H1 (cell line): ENCODE data around the gene IFT122. TPM values are rescaled to one million over a fixed set of nuclear protein-coding genes. Genes with fewer than 3 reads are reported as not detected.

Source experiments
- CTCF ChIA-PET: fragments of 300-600 bp; sonication (Branson Sonifier 250); formaldehyde crosslinking; loops from one replicate; lab custom pipeline; 2021; ENCODE audit not compliant: partially characterized antibody; lab: Charles Lee
- POLR2A ChIA-PET: fragments of 300-600 bp; sonication (Branson Sonifier 250); formaldehyde crosslinking; loops from one replicate; lab custom pipeline; 2021; ENCODE audit warnings: inconsistent platforms; ENCODE audit not compliant: partially characterized antibody; lab: Charles Lee
- DNase-seq, 2 experiments: peaks; one replicate each; pipeline versions ENCODE4 v3.0.0 to v3.0.0-alpha.2; 2010 to 2022; ENCODE audit warnings: low spot score in 2 of 2, low read depth in 1 of 2, mixed read lengths in 1 of 2
- FAIRE-seq: peaks from 2 replicates; lab custom pipeline; 2011; peaks lifted over from hg19 to GRCh38; lab: Jason Lieb, UNC
- H2AFZ ChIP-seq: 2 replicates; pipeline ENCODE4 v1.8.1; 2012; ENCODE audit warnings: low read length, inconsistent platforms
- H2AK5ac ChIP-seq: 2 replicates; pipeline ENCODE4 v1.6.1; 2013; ENCODE audit warnings: low read depth, low read length
- H2BK120ac ChIP-seq: replicated peaks from 2 replicates; pipeline ENCODE3; 2013; ENCODE audit warnings: low read depth, low read length, inconsistent platforms
- H2BK12ac ChIP-seq: 2 replicates; pipeline ENCODE4 v1.6.1; 2013; ENCODE audit warnings: low read depth, low read length
- H2BK15ac ChIP-seq: 2 replicates; pipeline ENCODE4 v1.6.1; 2013; ENCODE audit warnings: low read length
- H2BK20ac ChIP-seq: 2 replicates; pipeline ENCODE4 v1.6.1; 2013; ENCODE audit warnings: low read length
- H2BK5ac ChIP-seq: 2 replicates; pipeline ENCODE4 v1.6.1; 2013; ENCODE audit warnings: low read depth, low read length
- H3K14ac ChIP-seq: 2 replicates; pipeline ENCODE4 v1.6.1; 2013; ENCODE audit warnings: inconsistent platforms; ENCODE audit not compliant: insufficient read length
- H3K18ac ChIP-seq: 2 replicates; pipeline ENCODE4 v1.6.1; 2013; ENCODE audit warnings: low read length; ENCODE audit errors: extremely low read depth
- H3K23ac ChIP-seq: 2 replicates; pipeline ENCODE4 v1.6.1; 2013; ENCODE audit warnings: inconsistent platforms; ENCODE audit not compliant: insufficient read length
- H3K23me2 ChIP-seq: 2 replicates; pipeline ENCODE4 v1.6.1; 2013; ENCODE audit warnings: low read depth, low read length
- H3K27ac ChIP-seq: 2 replicates; pipeline ENCODE4 v1.6.1; 2011; ENCODE audit warnings: low read depth, low read length, inconsistent platforms
- H3K27me3 ChIP-seq, 4 experiments: replicated peaks in 1 of 4; 1 replicate in 1 of 4; 2 replicates in 3 of 4; pipeline versions ENCODE4 v1.6.1 to v1.8.1; 2011 to 2013; ENCODE audit warnings: low read length in 3 of 4, mild to moderate bottlenecking in 3 of 4, inconsistent platforms in 2 of 4, mixed read lengths in 2 of 4, moderate library complexity in 1 of 4; ENCODE audit not compliant: control insufficient read depth in 3 of 4, insufficient read depth in 3 of 4; ENCODE audit errors: extremely low read depth in 1 of 4
- H3K36me3 ChIP-seq, 4 experiments: 2 replicates each; pipeline versions ENCODE4 v1.6.1 to v1.8.1; 2011 to 2013; ENCODE audit warnings: mild to moderate bottlenecking in 4 of 4, low read length in 3 of 4, moderate library complexity in 2 of 4, control low read depth in 1 of 4, inconsistent platforms in 1 of 4; ENCODE audit not compliant: insufficient read depth in 4 of 4, control insufficient read depth in 2 of 4
- H3K4ac ChIP-seq: replicated peaks from 2 replicates; pipeline ENCODE3; 2013; ENCODE audit warnings: low read length, low read depth, mixed read lengths, inconsistent platforms; ENCODE audit not compliant: insufficient read length
- H3K4me1 ChIP-seq, 4 experiments: replicated peaks in 1 of 4; 1 replicate in 1 of 4; 2 replicates in 3 of 4; pipeline versions ENCODE4 v1.6.1 to v1.8.1; 2011 to 2013; ENCODE audit warnings: low read length in 3 of 4, inconsistent platforms in 2 of 4, mixed read lengths in 1 of 4; ENCODE audit not compliant: insufficient read depth in 4 of 4, control insufficient read depth in 3 of 4
- H3K4me2 ChIP-seq, 2 experiments: 2 replicates each; pipeline versions ENCODE4 v1.6.1 to v1.8.1; 2011 to 2013; ENCODE audit warnings: low read depth in 2 of 2, low read length in 2 of 2, control low read depth in 1 of 2, inconsistent platforms in 1 of 2, mild to moderate bottlenecking in 1 of 2; ENCODE audit not compliant: insufficient read depth in 1 of 2
- H3K4me3 ChIP-seq, 4 experiments: fragments of 200-600, 300-600 bp in 1 of 4; sonication (generic), shearing (Covaris generic), sonication (Bioruptor Twin) in 1 of 4; 2 replicates each; pipeline versions ENCODE4 v1.5.1 to v1.8.1; 2011 to 2016; ENCODE audit warnings: low read length in 4 of 4, low read depth in 3 of 4, control low read depth in 2 of 4, inconsistent platforms in 2 of 4, mild to moderate bottlenecking in 2 of 4, mixed read lengths in 1 of 4, moderate library complexity in 1 of 4; ENCODE audit not compliant: insufficient read depth in 2 of 4; ENCODE audit errors: extremely low read depth in 1 of 4
- H3K56ac ChIP-seq: replicated peaks from 2 replicates; pipeline ENCODE3; 2013; ENCODE audit warnings: low read depth, mild to moderate bottlenecking, mixed read lengths, low read length, inconsistent platforms; ENCODE audit not compliant: insufficient read length
- H3K79me1 ChIP-seq: 2 replicates; pipeline ENCODE4 v1.6.1; 2013; ENCODE audit warnings: low read depth, low read length, control low read depth
- H3K79me2 ChIP-seq, 2 experiments: 2 replicates each; pipeline versions ENCODE4 v1.6.1 to v1.8.1; 2012 to 2013; ENCODE audit warnings: low read length in 2 of 2, mild to moderate bottlenecking in 2 of 2, inconsistent platforms in 1 of 2; ENCODE audit not compliant: insufficient read depth in 2 of 2, control insufficient read depth in 1 of 2
- H3K9ac ChIP-seq, 4 experiments: replicated peaks in 1 of 4; 1 replicate in 1 of 4; 2 replicates in 3 of 4; pipeline versions ENCODE4 v1.6.1 to v1.8.1; 2011 to 2013; ENCODE audit warnings: low read depth in 3 of 4, low read length in 3 of 4, control low read depth in 2 of 4, mild to moderate bottlenecking in 2 of 4, moderate library complexity in 2 of 4, inconsistent platforms in 1 of 4; ENCODE audit errors: extremely low read depth in 1 of 4
- H3K9me3 ChIP-seq, 2 experiments: 2 replicates each; pipeline versions ENCODE4 v1.6.1 to v1.8.1; 2012 to 2013; ENCODE audit warnings: mild to moderate bottlenecking in 2 of 2, moderate library complexity in 2 of 2, control low read depth in 1 of 2, inconsistent platforms in 1 of 2, low read depth in 1 of 2, low read length in 1 of 2, mixed read lengths in 1 of 2; ENCODE audit not compliant: insufficient read depth in 2 of 2
- H4K20me1 ChIP-seq, 2 experiments: replicated peaks in 1 of 2; 2 replicates each; pipeline versions ENCODE3 to v1.8.1; 2011 to 2013; ENCODE audit warnings: inconsistent platforms in 2 of 2, low read length in 2 of 2, mild to moderate bottlenecking in 1 of 2; ENCODE audit not compliant: insufficient read depth in 2 of 2, control insufficient read depth in 1 of 2
- H4K5ac ChIP-seq: 2 replicates; pipeline ENCODE4 v1.6.1; 2013; ENCODE audit warnings: low read length, low read depth, mixed read lengths, inconsistent platforms; ENCODE audit not compliant: insufficient read length
- H4K8ac ChIP-seq: 2 replicates; pipeline ENCODE4 v1.8.0; 2013; ENCODE audit warnings: mild to moderate bottlenecking, moderate library complexity, low read length, inconsistent platforms; ENCODE audit not compliant: insufficient read depth; ENCODE audit errors: extremely low read depth
- H4K91ac ChIP-seq: replicated peaks from 2 replicates; pipeline ENCODE3; 2013; ENCODE audit warnings: low read length, mixed read lengths, inconsistent platforms; ENCODE audit not compliant: insufficient read length
- BACH1 ChIP-seq: IDR thresholded peaks from 2 replicates; pipeline ENCODE4 v1.6.1; 2012; ENCODE audit warnings: low read length, improper control_type of control experiment
- CREB1 ChIP-seq: IDR thresholded peaks from 2 replicates; pipeline ENCODE4 v1.6.1; 2012; ENCODE audit warnings: inconsistent platforms
- JUN ChIP-seq: IDR thresholded peaks from 2 replicates; pipeline ENCODE4 v1.6.1; 2011; ENCODE audit warnings: low read depth, mild to moderate bottlenecking, improper control_type of control experiment, low read length
- JUND ChIP-seq: IDR thresholded peaks from 2 replicates; pipeline ENCODE4 v1.6.1; 2011; ENCODE audit warnings: mild to moderate bottlenecking, improper control_type of control experiment, low read length
- KDM4A ChIP-seq: IDR thresholded peaks from one replicate; pipeline ENCODE4 v1.7.1; 2012; ENCODE audit warnings: low read depth, mild to moderate bottlenecking, moderate library complexity, low read length, inconsistent platforms; ENCODE audit not compliant: severe bottlenecking
- PHF8 ChIP-seq: fragments of 200-600 bp; sonication (generic); conservative IDR thresholded peaks from 2 replicates; pipeline ENCODE4 v1.7.1; 2012; ENCODE audit warnings: low read depth, mild to moderate bottlenecking, inconsistent platforms, low read length, moderate library complexity
- RAD21 ChIP-seq, 2 experiments: IDR thresholded peaks in 1 of 2; conservative IDR thresholded peaks in 1 of 2; 2 replicates each; pipeline ENCODE4 v1.6.1; 2011; ENCODE audit warnings: low read depth in 2 of 2, low read length in 2 of 2, improper control_type of control experiment in 1 of 2, inconsistent platforms in 1 of 2, mild to moderate bottlenecking in 1 of 2, moderate library complexity in 1 of 2
- RBBP5 ChIP-seq: IDR thresholded peaks from 2 replicates; pipeline ENCODE4 v1.7.1; 2012; ENCODE audit warnings: low read depth, mild to moderate bottlenecking, inconsistent platforms, low read length, moderate library complexity, borderline replicate concordance
- RNF2 ChIP-seq: fragments of 200-900, 300-1000 bp; sonication (generic); IDR thresholded peaks from 2 replicates; pipeline ENCODE4 v1.7.1; 2016; ENCODE audit warnings: borderline replicate concordance, low read depth, mild to moderate bottlenecking, antibody characterized with exemption, low read length; ENCODE audit not compliant: poor library complexity, severe bottlenecking; ENCODE audit errors: missing control alignments
- SRF ChIP-seq: IDR thresholded peaks from 2 replicates; pipeline ENCODE4 v1.6.1; 2011; ENCODE audit warnings: mild to moderate bottlenecking, low read depth, low read length, moderate library complexity
- TAF1 ChIP-seq: IDR thresholded peaks from 2 replicates; pipeline ENCODE4 v1.6.1; 2011; ENCODE audit warnings: mild to moderate bottlenecking, low read depth, low read length
- TAF7 ChIP-seq: optimal IDR thresholded peaks from 2 replicates; pipeline ENCODE3; 2011; ENCODE audit warnings: low read depth, mild to moderate bottlenecking, inconsistent platforms, low read length, moderate library complexity, borderline replicate concordance
- ZNF274 ChIP-seq: IDR thresholded peaks from 2 replicates; pipeline ENCODE4 v1.7.0; 2012; ENCODE audit warnings: low read length, borderline replicate concordance; ENCODE audit errors: extremely low read depth
- WGBS, 2 experiments: shearing (Covaris generic) in 1 of 2; methylation state at CpG; one replicate each; pipeline versions ENCODE4 v1.1.6 to v1.1.7; 2013 to 2015; ENCODE audit warnings: low lambda C conversion rate in 2 of 2, mixed read lengths in 2 of 2, inconsistent platforms in 1 of 2, low coverage in 1 of 2, missing lambda C conversion rate in 1 of 2; ENCODE audit not compliant: insufficient replicate concordance in 2 of 2, insufficient coverage in 1 of 2, insufficient read length in 1 of 2; ENCODE audit errors: extremely low coverage in 1 of 2, missing lambda C conversion rate in 1 of 2; 5-methylcytosine and 5-hydroxymethylcytosine counted together
- polyA plus RNA-seq, 7 experiments: library from polyadenylated mRNA; depleted of rRNA in 3 of 7; stranded (reverse) in 5 of 7; unstranded in 2 of 7; fragments of >200 nt in 5 of 7; fragments of 200-250 nt in 2 of 7; gene quantifications; 1 replicate in 5 of 7; 2 replicates in 1 of 7; 4 replicates in 1 of 7; pipeline versions ENCODE4 v1.2.1 to v1.2.3, GENCODE V29; 2011 to 2013; ENCODE audit warnings: missing spikeins in 2 of 7, mixed read lengths in 2 of 7
- total RNA-seq: library from RNA; stranded (reverse); fragmentation: NEBNext Ultra II Directional; extraction: Animal tissue kit (Norgen Biotek cat#: 25700); gene quantifications from 2 replicates; pipeline ENCODE4 v1.2.1, GENCODE V29; 2021

Gene IFT122
- total and polyA plus RNA-seq, 2 of the 8 experiments (the other 6 are each of a cell fraction or from before 2014, with no cell fraction given): 23.7 to 25.1 TPM

- Histone ChIP-seq H3K14ac (no peak within 1 kb of the TSS), H3K4ac (no peak within 1 kb of the TSS), H3K23ac (no peak within 1 kb of the TSS), H4K91ac (peak within 1 kb of the TSS; percentile 38), H3K79me2 (no peaks in the 10 kb centered on the region), H3K4me3 (no peak within 1 kb of the TSS), H2BK15ac (peak within 1 kb of the TSS; percentile 81; the same call in 1 of the 2 replicates), H3K9ac (no peak within 1 kb of the TSS), H4K8ac (peak within 1 kb of the TSS; percentile 31; the same call in 1 of the 2 replicates), H4K20me1 (no peaks in the 10 kb centered on the region), H2AFZ (no peak within 1 kb of the TSS), H3K9me3 (no peaks in the 10 kb centered on the region), H3K79me1 (no peaks in the 10 kb centered on the region), H2BK12ac (peak within 1 kb of the TSS; percentile 92; the same call in 1 of the 2 replicates), H3K23me2 (peaks cover 2% of the 10 kb centered on the region; the same call in 1 of the 2 replicates), H2BK120ac (no peak within 1 kb of the TSS), H3K27me3 (no peaks in the 10 kb centered on the region), H3K56ac (no peak within 1 kb of the TSS), H3K36me3 (no peaks in the 10 kb centered on the region), H2BK5ac (no peak within 1 kb of the TSS), H2BK20ac (peak within 1 kb of the TSS; percentile 66; the same call in 1 of the 2 replicates), H3K27ac (no peak within 1 kb of the TSS), H3K4me2 (no peak within 1 kb of the TSS), H4K5ac (no peak within 1 kb of the TSS), H3K4me1 (peaks cover 3 to 21% (median 9%) of the 10 kb centered on the region in 4 experiments), H3K18ac (peak within 1 kb of the TSS; percentile 90; the same call in 1 of the 2 replicates), H2AK5ac (no peak within 1 kb of the TSS)
- ChIA-PET CTCF (interaction anchor here (0.7 to 2.5 kb wide), 6 partner anchors 10 to 100 kb away, joined by 3 to 7 read pairs (median 3); no protein-coding TSS in a partner anchor), POLR2A (interaction anchor here (2.7 kb wide), 1 partner anchor 10 kb away, joined by 12 read pairs; no protein-coding TSS in a partner anchor)
- WGBS, 2 experiments: 95% methylated on average over 18 of the region's 18 CpGs; no CpG with 5 or more reads in 1 of the 2 experiments
- FAIRE-seq (no peak), DNase-seq (no peak)
- no peak for TF ChIP-seq BACH1
- TF ChIP-seq ZNF274: no peak
- no peak for TF ChIP-seq RBBP5
- no peak for TF ChIP-seq JUND
- TF ChIP-seq CREB1: no peak
- no peak for TF ChIP-seq KDM4A
- TF ChIP-seq RNF2: no peak
- TF ChIP-seq RAD21 (IDR thresholded peaks at IDR 0.05 in 1 of 2, conservative IDR thresholded peaks at IDR 0.05 in 1 of 2; ENCODE audit: low read depth in 2 of 2, low read length in 2 of 2): no peak
- TF ChIP-seq SRF: no peak
- no peak for TF ChIP-seq TAF7
- TF ChIP-seq TAF1: no peak
- TF ChIP-seq PHF8: no peak
- TF ChIP-seq JUN: no peak
Measured at GRCh38 chr3:129528589-129529100, 88.6 kb downstream of the IFT122 start, which contains the start of gene RHO. RHO (plus strand) TSS chr3:129528639; CDS start chr3:129528734, 95 bp downstream.
